ENCODE measurements around the gene NDUFS6. TPM values are rescaled to one million over a fixed set of nuclear protein-coding genes. Genes with fewer than 3 reads are reported as not detected.
A peak's percentile ranks its signal among the peaks of the same experiment; 100 is the strongest.

Gene NDUFS6
- total RNA-seq, 2 donors from 2014 or later = 12.5 to 41.9 TPM

DNA sequence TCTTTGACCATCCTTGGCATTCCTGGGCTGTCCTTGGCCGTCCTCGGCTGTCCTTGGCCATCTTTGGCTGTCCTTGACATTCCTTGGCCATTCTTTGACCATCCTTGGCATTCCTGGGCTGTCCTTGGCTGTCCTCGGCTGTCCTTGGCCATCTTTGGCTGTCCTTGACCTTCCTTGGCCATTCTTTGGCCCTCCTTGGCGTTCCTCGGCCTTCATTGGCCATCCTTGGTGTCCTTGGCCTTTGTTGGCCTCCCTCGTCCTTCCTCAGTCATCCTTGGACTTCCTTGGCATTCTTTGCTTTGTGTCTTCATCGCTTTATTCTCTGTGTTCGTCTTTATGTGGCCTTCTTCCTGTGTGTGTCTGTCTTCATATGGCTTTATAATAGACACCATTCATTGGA, 20.7 kb downstream of the NDUFS6 start:
- H3K9me3 ChIP-seq = no peaks in the 10 kb centered on the region
- 89 to 91% methylated on average over 8 of the region's 8 CpGs for WGBS, 2 donors
- intact Hi-C loops (cut with DNase I) = no loop called here
- TF ChIP-seq POLR2A (IDR thresholded peaks at IDR 0.05) = no peak
- TF ChIP-seq, protein P1, sequence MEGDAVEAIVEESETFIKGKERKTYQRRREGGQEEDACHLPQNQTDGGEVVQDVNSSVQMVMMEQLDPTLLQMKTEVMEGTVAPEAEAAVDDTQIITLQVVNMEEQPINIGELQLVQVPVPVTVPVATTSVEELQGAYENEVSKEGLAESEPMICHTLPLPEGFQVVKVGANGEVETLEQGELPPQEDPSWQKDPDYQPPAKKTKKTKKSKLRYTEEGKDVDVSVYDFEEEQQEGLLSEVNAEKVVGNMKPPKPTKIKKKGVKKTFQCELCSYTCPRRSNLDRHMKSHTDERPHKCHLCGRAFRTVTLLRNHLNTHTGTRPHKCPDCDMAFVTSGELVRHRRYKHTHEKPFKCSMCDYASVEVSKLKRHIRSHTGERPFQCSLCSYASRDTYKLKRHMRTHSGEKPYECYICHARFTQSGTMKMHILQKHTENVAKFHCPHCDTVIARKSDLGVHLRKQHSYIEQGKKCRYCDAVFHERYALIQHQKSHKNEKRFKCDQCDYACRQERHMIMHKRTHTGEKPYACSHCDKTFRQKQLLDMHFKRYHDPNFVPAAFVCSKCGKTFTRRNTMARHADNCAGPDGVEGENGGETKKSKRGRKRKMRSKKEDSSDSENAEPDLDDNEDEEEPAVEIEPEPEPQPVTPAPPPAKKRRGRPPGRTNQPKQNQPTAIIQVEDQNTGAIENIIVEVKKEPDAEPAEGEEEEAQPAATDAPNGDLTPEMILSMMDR (IDR thresholded peaks at IDR 0.05) = no peak
- H3K4me1 ChIP-seq = no peaks in the 10 kb centered on the region
- DNase-seq = no peak
- H3K4me3 ChIP-seq = no peak overlapping the region
- H3K36me3 ChIP-seq (replicated peaks in 1 of 2; ENCODE audit: insufficient read depth in 1 of 2, low read depth in 2 of 2) = peaks cover 0 to 15% of the 10 kb centered on the region in 2 donors
- no peak for ATAC-seq
- no peaks in the 10 kb centered on the region for H3K27me3 ChIP-seq
- no peak overlapping the region for H3K27ac ChIP-seq

DNA sequence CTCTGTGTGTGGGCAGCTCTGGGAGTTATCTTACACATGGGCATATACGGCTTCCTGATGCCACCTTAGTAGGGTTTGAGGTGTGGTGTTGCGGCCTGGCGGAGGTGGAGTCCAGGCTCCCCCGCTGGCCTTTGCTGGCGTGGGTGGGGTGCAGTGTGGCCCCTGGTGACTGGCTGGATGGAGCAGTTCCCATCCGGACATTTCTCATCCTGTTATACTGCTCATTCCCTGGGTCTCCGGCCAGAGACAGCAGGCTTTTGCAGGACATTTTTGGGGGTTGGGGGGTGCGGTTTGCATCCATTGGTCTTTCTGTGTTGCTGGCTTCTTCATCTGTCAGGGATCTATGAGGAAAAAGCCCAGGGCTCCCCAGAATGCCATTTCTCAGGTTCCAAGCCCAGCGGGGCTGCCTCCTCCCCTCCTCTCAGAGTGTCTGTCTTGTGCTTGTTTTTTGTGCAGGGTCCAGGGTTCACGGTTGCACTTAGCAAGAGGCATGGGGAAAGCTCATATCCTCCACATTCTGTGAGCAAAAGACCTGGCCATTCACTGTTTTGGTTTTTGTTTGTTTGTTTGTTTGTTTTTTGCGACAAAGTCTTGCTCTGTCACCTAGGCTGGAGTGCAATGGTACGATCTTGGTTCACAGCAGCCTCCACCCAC, 22.3 kb downstream of the NDUFS6 start:
- ATAC-seq = no peak
- intact Hi-C loops (cut with DNase I) = no loop called here
- Histone ChIP-seq H3K27ac (no peak overlapping the region), H3K36me3 (replicated peaks in 1 of 2; ENCODE audit: insufficient read depth in 1 of 2, low read depth in 2 of 2) (peaks cover 0 to 10% of the 10 kb centered on the region in 2 donors), H3K4me1 (no peaks in the 10 kb centered on the region), H3K27me3 (no peaks in the 10 kb centered on the region), H3K4me3 (no peak overlapping the region), H3K9me3 (no peaks in the 10 kb centered on the region)
- DNase-seq = no peak
- WGBS, 2 donors = 88 to 91% methylated on average over 7 to 12 of the region's 12 CpGs
- no peak for TF ChIP-seq POLR2A (IDR thresholded peaks at IDR 0.05)
- TF ChIP-seq, protein P1 (IDR thresholded peaks at IDR 0.05) = no peak

DNA sequence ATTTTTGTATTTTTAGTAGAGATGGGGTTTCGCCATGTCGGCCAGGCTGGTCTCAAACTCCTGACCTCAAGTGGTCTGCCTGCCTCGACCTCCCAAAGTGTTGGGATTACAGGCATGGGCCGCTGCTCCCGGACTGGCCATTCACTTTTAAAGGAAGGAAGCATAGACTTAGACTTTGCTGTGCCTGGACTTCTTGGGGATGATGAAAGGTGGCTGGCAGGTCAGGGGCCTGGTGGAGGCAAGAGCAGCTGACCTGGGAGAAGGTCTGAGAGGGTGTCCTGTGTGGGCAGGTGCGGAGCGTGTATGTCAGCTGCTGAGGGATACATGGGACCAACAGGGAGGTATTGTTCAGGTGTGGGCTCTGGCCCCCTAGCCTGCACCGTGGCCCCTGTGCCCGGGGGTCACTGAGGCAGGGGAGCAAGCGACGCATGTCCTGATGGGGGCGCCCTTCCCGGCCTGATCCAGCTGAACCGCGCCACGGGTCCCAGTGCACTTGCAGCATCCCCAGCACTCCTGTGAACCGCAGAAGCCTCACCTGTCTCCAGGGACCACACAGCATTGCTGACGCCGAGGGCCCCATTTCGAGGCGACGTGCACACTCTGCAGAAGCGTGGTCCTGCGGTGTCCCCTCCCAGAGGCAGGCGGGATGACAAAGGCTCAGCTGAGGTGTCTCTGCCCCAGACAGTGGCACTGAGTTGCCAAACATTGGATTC, 23.1 kb downstream of the NDUFS6 start:
- WGBS, 2 donors = 92 to 96% methylated on average over 16 to 23 of the region's 25 CpGs
- ATAC-seq (no peak), DNase-seq (no peak)
- Histone ChIP-seq H3K27me3 (no peaks in the 10 kb centered on the region), H3K4me1 (no peaks in the 10 kb centered on the region), H3K9me3 (no peaks in the 10 kb centered on the region), H3K36me3 (replicated peaks in 1 of 2; ENCODE audit: insufficient read depth in 1 of 2, low read depth in 2 of 2) (peaks cover 0 to 10% of the 10 kb centered on the region in 2 donors), H3K4me3 (no peak overlapping the region), H3K27ac (no peak overlapping the region)
- no peak for TF ChIP-seq POLR2A (IDR thresholded peaks at IDR 0.05)
- TF ChIP-seq, protein P1 (IDR thresholded peaks at IDR 0.05) = no peak
- intact Hi-C loops (cut with DNase I) = no loop called here

- no peak overlapping the region for H3K4me3 ChIP-seq
- no peaks in the 10 kb centered on the region for H3K27me3 ChIP-seq
- 78 to 95% methylated on average over 6 to 27 of the region's 27 CpGs for WGBS, 2 donors
- ATAC-seq (no peak), DNase-seq (peak in 3 of 4 donors; percentile 30 to 65 (median 31))
- H3K27ac ChIP-seq = no peak overlapping the region
- no peaks in the 10 kb centered on the region for H3K4me1 ChIP-seq
- H3K9me3 ChIP-seq = no peaks in the 10 kb centered on the region
- peaks cover 0 to 8% of the 10 kb centered on the region in 2 donors for H3K36me3 ChIP-seq (replicated peaks in 1 of 2; ENCODE audit: insufficient read depth in 1 of 2, low read depth in 2 of 2)
- TF ChIP-seq, protein P1 (IDR thresholded peaks at IDR 0.05) = no peak
- TF ChIP-seq POLR2A (IDR thresholded peaks at IDR 0.05) = no peak
- intact Hi-C loops (cut with DNase I) = no loop called here
These were observed 24.0 kb downstream of the NDUFS6 start for GRCh38 chr5:1824903-1825841.

All from body of pancreas (tissue), 4 donors.